H1 (cell line): ENCODE measurements around the gene NCAPD2. TPM values are rescaled to one million over a fixed set of nuclear protein-coding genes. Genes with fewer than 3 reads are reported as not detected.

Source experiments
- CTCF ChIA-PET: fragments of 300-600 bp; sonication (Branson Sonifier 250); formaldehyde crosslinking; loops from one replicate; lab custom pipeline; 2021; ENCODE audit not compliant: partially characterized antibody; lab: Charles Lee
- POLR2A ChIA-PET: fragments of 300-600 bp; sonication (Branson Sonifier 250); formaldehyde crosslinking; loops from one replicate; lab custom pipeline; 2021; ENCODE audit warnings: inconsistent platforms; ENCODE audit not compliant: partially characterized antibody; lab: Charles Lee
- DNase-seq, 2 experiments: peaks; one replicate each; pipeline versions ENCODE4 v3.0.0 to v3.0.0-alpha.2; 2010 to 2022; ENCODE audit warnings: low spot score in 2 of 2, low read depth in 1 of 2, mixed read lengths in 1 of 2
- FAIRE-seq: peaks from 2 replicates; lab custom pipeline; 2011; peaks lifted over from hg19 to GRCh38; lab: Jason Lieb, UNC
- H2AFZ ChIP-seq: 2 replicates; pipeline ENCODE4 v1.8.1; 2012; ENCODE audit warnings: low read length, inconsistent platforms
- H2AK5ac ChIP-seq: 2 replicates; pipeline ENCODE4 v1.6.1; 2013; ENCODE audit warnings: low read depth, low read length
- H2BK120ac ChIP-seq: replicated peaks from 2 replicates; pipeline ENCODE3; 2013; ENCODE audit warnings: low read depth, low read length, inconsistent platforms
- H2BK12ac ChIP-seq: 2 replicates; pipeline ENCODE4 v1.6.1; 2013; ENCODE audit warnings: low read depth, low read length
- H2BK15ac ChIP-seq: 2 replicates; pipeline ENCODE4 v1.6.1; 2013; ENCODE audit warnings: low read length
- H2BK20ac ChIP-seq: 2 replicates; pipeline ENCODE4 v1.6.1; 2013; ENCODE audit warnings: low read length
- H2BK5ac ChIP-seq: 2 replicates; pipeline ENCODE4 v1.6.1; 2013; ENCODE audit warnings: low read depth, low read length
- H3K14ac ChIP-seq: 2 replicates; pipeline ENCODE4 v1.6.1; 2013; ENCODE audit warnings: inconsistent platforms; ENCODE audit not compliant: insufficient read length
- H3K18ac ChIP-seq: 2 replicates; pipeline ENCODE4 v1.6.1; 2013; ENCODE audit warnings: low read length; ENCODE audit errors: extremely low read depth
- H3K23ac ChIP-seq: 2 replicates; pipeline ENCODE4 v1.6.1; 2013; ENCODE audit warnings: inconsistent platforms; ENCODE audit not compliant: insufficient read length
- H3K23me2 ChIP-seq: 2 replicates; pipeline ENCODE4 v1.6.1; 2013; ENCODE audit warnings: low read depth, low read length
- H3K27ac ChIP-seq: 2 replicates; pipeline ENCODE4 v1.6.1; 2011; ENCODE audit warnings: low read depth, low read length, inconsistent platforms
- H3K27me3 ChIP-seq, 4 experiments: replicated peaks in 1 of 4; 1 replicate in 1 of 4; 2 replicates in 3 of 4; pipeline versions ENCODE4 v1.6.1 to v1.8.1; 2011 to 2013; ENCODE audit warnings: low read length in 3 of 4, mild to moderate bottlenecking in 3 of 4, inconsistent platforms in 2 of 4, mixed read lengths in 2 of 4, moderate library complexity in 1 of 4; ENCODE audit not compliant: control insufficient read depth in 3 of 4, insufficient read depth in 3 of 4; ENCODE audit errors: extremely low read depth in 1 of 4
- H3K36me3 ChIP-seq, 4 experiments: 2 replicates each; pipeline versions ENCODE4 v1.6.1 to v1.8.1; 2011 to 2013; ENCODE audit warnings: mild to moderate bottlenecking in 4 of 4, low read length in 3 of 4, moderate library complexity in 2 of 4, control low read depth in 1 of 4, inconsistent platforms in 1 of 4; ENCODE audit not compliant: insufficient read depth in 4 of 4, control insufficient read depth in 2 of 4
- H3K4ac ChIP-seq: replicated peaks from 2 replicates; pipeline ENCODE3; 2013; ENCODE audit warnings: low read length, low read depth, mixed read lengths, inconsistent platforms; ENCODE audit not compliant: insufficient read length
- H3K4me1 ChIP-seq, 4 experiments: replicated peaks in 1 of 4; 1 replicate in 1 of 4; 2 replicates in 3 of 4; pipeline versions ENCODE4 v1.6.1 to v1.8.1; 2011 to 2013; ENCODE audit warnings: low read length in 3 of 4, inconsistent platforms in 2 of 4, mixed read lengths in 1 of 4; ENCODE audit not compliant: insufficient read depth in 4 of 4, control insufficient read depth in 3 of 4
- H3K4me2 ChIP-seq, 2 experiments: 2 replicates each; pipeline versions ENCODE4 v1.6.1 to v1.8.1; 2011 to 2013; ENCODE audit warnings: low read depth in 2 of 2, low read length in 2 of 2, control low read depth in 1 of 2, inconsistent platforms in 1 of 2, mild to moderate bottlenecking in 1 of 2; ENCODE audit not compliant: insufficient read depth in 1 of 2
- H3K4me3 ChIP-seq, 4 experiments: fragments of 200-600, 300-600 bp in 1 of 4; sonication (generic), shearing (Covaris generic), sonication (Bioruptor Twin) in 1 of 4; 2 replicates each; pipeline versions ENCODE4 v1.5.1 to v1.8.1; 2011 to 2016; ENCODE audit warnings: low read length in 4 of 4, low read depth in 3 of 4, control low read depth in 2 of 4, inconsistent platforms in 2 of 4, mild to moderate bottlenecking in 2 of 4, mixed read lengths in 1 of 4, moderate library complexity in 1 of 4; ENCODE audit not compliant: insufficient read depth in 2 of 4; ENCODE audit errors: extremely low read depth in 1 of 4
- H3K56ac ChIP-seq: replicated peaks from 2 replicates; pipeline ENCODE3; 2013; ENCODE audit warnings: low read depth, mild to moderate bottlenecking, mixed read lengths, low read length, inconsistent platforms; ENCODE audit not compliant: insufficient read length
- H3K79me1 ChIP-seq: 2 replicates; pipeline ENCODE4 v1.6.1; 2013; ENCODE audit warnings: low read depth, low read length, control low read depth
- H3K79me2 ChIP-seq, 2 experiments: 2 replicates each; pipeline versions ENCODE4 v1.6.1 to v1.8.1; 2012 to 2013; ENCODE audit warnings: low read length in 2 of 2, mild to moderate bottlenecking in 2 of 2, inconsistent platforms in 1 of 2; ENCODE audit not compliant: insufficient read depth in 2 of 2, control insufficient read depth in 1 of 2
- H3K9ac ChIP-seq, 4 experiments: replicated peaks in 1 of 4; 1 replicate in 1 of 4; 2 replicates in 3 of 4; pipeline versions ENCODE4 v1.6.1 to v1.8.1; 2011 to 2013; ENCODE audit warnings: low read depth in 3 of 4, low read length in 3 of 4, control low read depth in 2 of 4, mild to moderate bottlenecking in 2 of 4, moderate library complexity in 2 of 4, inconsistent platforms in 1 of 4; ENCODE audit errors: extremely low read depth in 1 of 4
- H3K9me3 ChIP-seq, 2 experiments: 2 replicates each; pipeline versions ENCODE4 v1.6.1 to v1.8.1; 2012 to 2013; ENCODE audit warnings: mild to moderate bottlenecking in 2 of 2, moderate library complexity in 2 of 2, control low read depth in 1 of 2, inconsistent platforms in 1 of 2, low read depth in 1 of 2, low read length in 1 of 2, mixed read lengths in 1 of 2; ENCODE audit not compliant: insufficient read depth in 2 of 2
- H4K20me1 ChIP-seq, 2 experiments: replicated peaks in 1 of 2; 2 replicates each; pipeline versions ENCODE3 to v1.8.1; 2011 to 2013; ENCODE audit warnings: inconsistent platforms in 2 of 2, low read length in 2 of 2, mild to moderate bottlenecking in 1 of 2; ENCODE audit not compliant: insufficient read depth in 2 of 2, control insufficient read depth in 1 of 2
- H4K5ac ChIP-seq: 2 replicates; pipeline ENCODE4 v1.6.1; 2013; ENCODE audit warnings: low read length, low read depth, mixed read lengths, inconsistent platforms; ENCODE audit not compliant: insufficient read length
- H4K8ac ChIP-seq: 2 replicates; pipeline ENCODE4 v1.8.0; 2013; ENCODE audit warnings: mild to moderate bottlenecking, moderate library complexity, low read length, inconsistent platforms; ENCODE audit not compliant: insufficient read depth; ENCODE audit errors: extremely low read depth
- H4K91ac ChIP-seq: replicated peaks from 2 replicates; pipeline ENCODE3; 2013; ENCODE audit warnings: low read length, mixed read lengths, inconsistent platforms; ENCODE audit not compliant: insufficient read length
- BRCA1 ChIP-seq: IDR thresholded peaks from 2 replicates; pipeline ENCODE4 v1.6.1; 2012; ENCODE audit warnings: low read depth, low read length, improper control_type of control experiment
- POLR2AphosphoS5 ChIP-seq: IDR thresholded peaks from 2 replicates; pipeline ENCODE4 v1.6.1; 2011; ENCODE audit warnings: low read depth, low read length
- SAP30 ChIP-seq: fragments of 300-600 bp; sonication (generic); IDR thresholded peaks from 2 replicates; pipeline ENCODE4 v1.7.1; 2012; ENCODE audit warnings: low read length, moderate library complexity, mild to moderate bottlenecking, inconsistent platforms; ENCODE audit not compliant: insufficient read depth, insufficient replicate concordance
- SIX5 ChIP-seq: IDR thresholded peaks from 2 replicates; pipeline ENCODE4 v1.6.1; 2011; ENCODE audit warnings: mild to moderate bottlenecking, low read depth, low read length
- YY1 ChIP-seq: IDR thresholded peaks from 2 replicates; pipeline ENCODE4 v1.6.1; 2011; ENCODE audit warnings: low read depth, mild to moderate bottlenecking, low read length
- WGBS, 2 experiments: shearing (Covaris generic) in 1 of 2; methylation state at CpG; one replicate each; pipeline versions ENCODE4 v1.1.6 to v1.1.7; 2013 to 2015; ENCODE audit warnings: low lambda C conversion rate in 2 of 2, mixed read lengths in 2 of 2, inconsistent platforms in 1 of 2, low coverage in 1 of 2, missing lambda C conversion rate in 1 of 2; ENCODE audit not compliant: insufficient replicate concordance in 2 of 2, insufficient coverage in 1 of 2, insufficient read length in 1 of 2; ENCODE audit errors: extremely low coverage in 1 of 2, missing lambda C conversion rate in 1 of 2; 5-methylcytosine and 5-hydroxymethylcytosine counted together
- polyA plus RNA-seq, 7 experiments: library from polyadenylated mRNA; depleted of rRNA in 3 of 7; stranded (reverse) in 5 of 7; unstranded in 2 of 7; fragments of >200 nt in 5 of 7; fragments of 200-250 nt in 2 of 7; gene quantifications; 1 replicate in 5 of 7; 2 replicates in 1 of 7; 4 replicates in 1 of 7; pipeline versions ENCODE4 v1.2.1 to v1.2.3, GENCODE V29; 2011 to 2013; ENCODE audit warnings: missing spikeins in 2 of 7, mixed read lengths in 2 of 7
- total RNA-seq: library from RNA; stranded (reverse); fragmentation: NEBNext Ultra II Directional; extraction: Animal tissue kit (Norgen Biotek cat#: 25700); gene quantifications from 2 replicates; pipeline ENCODE4 v1.2.1, GENCODE V29; 2021

The NCAPD2 gene
- total and polyA plus RNA-seq, 2 of the 8 experiments (the other 6 are each of a cell fraction or from before 2014, with no cell fraction given), result 55.8 to 132 TPM

GRCh38 chr12:6472491-6472890 is 21.4 kb upstream of the NCAPD2 start:
- Histone ChIP-seq H3K79me2 (peaks cover 0 to 15% of the 10 kb centered on the region in 2 experiments; a peak in 2 of 4 replicates), H3K4ac (no peak overlapping the region), H3K79me1 (peaks cover 4% of the 10 kb centered on the region), H3K4me2 (no peak overlapping the region), H3K4me1 (peaks cover 3 to 7% (median 3%) of the 10 kb centered on the region in 4 experiments; a peak in 3 of 7 replicates), H3K56ac (no peak overlapping the region), H2BK120ac (no peak overlapping the region), H2BK15ac (no peak overlapping the region), H4K5ac (no peak overlapping the region), H3K9ac (no peak overlapping the region), H3K9me3 (peaks cover 0 to 10% of the 10 kb centered on the region in 2 experiments; a peak in 2 of 4 replicates), H2AK5ac (no peak overlapping the region), H3K36me3 (no peaks in the 10 kb centered on the region; a peak in 1 of 8 replicates), H3K4me3 (no peak overlapping the region), H4K8ac (no peak overlapping the region), H3K23me2 (peaks cover 12% of the 10 kb centered on the region), H3K27me3 (no peaks in the 10 kb centered on the region; a peak in 1 of 7 replicates), H3K14ac (no peak overlapping the region), H2BK12ac (no peak overlapping the region), H3K27ac (no peak overlapping the region), H3K23ac (no peak overlapping the region), H2BK5ac (no peak overlapping the region), H4K20me1 (peaks cover 0 to 7% of the 10 kb centered on the region in 2 experiments), H4K91ac (no peak overlapping the region), H2BK20ac (no peak overlapping the region), H3K18ac (no peak overlapping the region), H2AFZ (no peak overlapping the region)
- no peak for TF ChIP-seq SIX5
- TF ChIP-seq POLR2AphosphoS5, result no peak
- TF ChIP-seq SAP30, result no peak
- no peak for TF ChIP-seq YY1
- no peak for TF ChIP-seq BRCA1
- ChIA-PET CTCF (interaction anchor here (1.0 to 1.1 kb wide), 2 partner anchors 12 to 71 kb away, joined by 3 read pairs; no protein-coding TSS in a partner anchor), POLR2A (interaction anchor here (4.8 to 6.1 kb wide), 2 partner anchors 14 to 63 kb away, joined by 78 to 84 read pairs; partner anchors contain the start of gene GAPDH)
- 87% methylated on average over 11 of the region's 11 CpGs; no CpG with 5 or more reads in 1 of the 2 experiments for WGBS, 2 experiments
- DNase-seq (no peak), FAIRE-seq (no peak)
